ENCODE data around the gene HSPA1A.
"Not testable (repeated sequence)": the region's sequence is repeated elsewhere in the genome, so short reads cannot be mapped to it uniquely, and the experiment has no call there.

DNA sequence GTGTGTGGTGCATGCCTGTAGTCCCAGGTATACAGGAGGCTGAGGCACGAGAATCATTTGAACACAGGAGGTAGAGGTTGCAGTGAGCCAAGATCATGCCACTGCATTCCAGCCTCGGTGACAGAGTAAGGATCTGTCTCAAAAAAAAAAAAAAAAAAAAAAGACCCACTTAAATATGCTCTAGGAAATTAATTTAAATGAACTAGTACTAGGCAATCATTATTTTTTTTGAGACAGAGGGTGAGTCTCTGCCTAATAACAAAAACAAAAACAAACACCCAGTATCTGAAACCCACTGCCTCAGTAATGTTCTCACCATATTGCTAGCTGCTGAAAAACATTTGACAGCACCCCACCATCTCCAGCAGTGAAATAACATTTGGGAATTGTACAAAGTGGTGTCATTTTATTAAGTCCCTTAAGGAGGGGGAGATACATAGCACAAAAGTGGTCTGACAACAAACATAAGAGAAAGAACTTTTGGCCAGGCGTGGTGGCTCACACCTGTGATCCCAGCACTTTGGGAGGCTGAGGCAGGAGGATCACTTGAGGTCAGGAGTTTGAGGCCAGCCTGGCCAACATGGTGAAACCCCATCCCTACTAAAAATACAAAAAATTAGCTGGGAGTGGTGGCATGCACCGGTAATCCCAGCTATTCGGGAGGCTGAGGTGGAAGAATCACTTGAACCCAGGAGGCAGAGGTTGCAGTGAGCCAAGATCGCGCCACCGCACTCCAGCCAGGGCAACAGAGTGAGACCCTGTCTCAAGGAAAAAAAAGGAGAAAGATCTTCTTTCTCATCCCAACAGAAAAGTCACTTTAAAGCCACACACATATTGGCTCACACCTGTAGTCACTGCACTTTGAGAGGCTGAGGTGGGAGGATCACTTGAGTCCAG, 14.1 kb upstream of the HSPA1A start:
- not testable (repeated sequence) for TF ChIP-seq EP300 (IDR thresholded peaks at IDR 0.05)
- TF ChIP-seq, protein P1, sequence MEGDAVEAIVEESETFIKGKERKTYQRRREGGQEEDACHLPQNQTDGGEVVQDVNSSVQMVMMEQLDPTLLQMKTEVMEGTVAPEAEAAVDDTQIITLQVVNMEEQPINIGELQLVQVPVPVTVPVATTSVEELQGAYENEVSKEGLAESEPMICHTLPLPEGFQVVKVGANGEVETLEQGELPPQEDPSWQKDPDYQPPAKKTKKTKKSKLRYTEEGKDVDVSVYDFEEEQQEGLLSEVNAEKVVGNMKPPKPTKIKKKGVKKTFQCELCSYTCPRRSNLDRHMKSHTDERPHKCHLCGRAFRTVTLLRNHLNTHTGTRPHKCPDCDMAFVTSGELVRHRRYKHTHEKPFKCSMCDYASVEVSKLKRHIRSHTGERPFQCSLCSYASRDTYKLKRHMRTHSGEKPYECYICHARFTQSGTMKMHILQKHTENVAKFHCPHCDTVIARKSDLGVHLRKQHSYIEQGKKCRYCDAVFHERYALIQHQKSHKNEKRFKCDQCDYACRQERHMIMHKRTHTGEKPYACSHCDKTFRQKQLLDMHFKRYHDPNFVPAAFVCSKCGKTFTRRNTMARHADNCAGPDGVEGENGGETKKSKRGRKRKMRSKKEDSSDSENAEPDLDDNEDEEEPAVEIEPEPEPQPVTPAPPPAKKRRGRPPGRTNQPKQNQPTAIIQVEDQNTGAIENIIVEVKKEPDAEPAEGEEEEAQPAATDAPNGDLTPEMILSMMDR (IDR thresholded peaks at IDR 0.05) = not testable (repeated sequence)
